AG09309 (cell line): Measurements from ENCODE around the gene DGAT2L6.
"Not testable (repeated sequence)": the region's sequence is repeated elsewhere in the genome, so short reads cannot be mapped to it uniquely, and the experiment has no call there.

Source experiments
- DNase-seq: peaks from one replicate; pipeline ENCODE4 v3.0.0-alpha.2; 2010; ENCODE audit warnings: low read depth
- H3K4me3 ChIP-seq: 2 replicates; pipeline ENCODE4 v1.5.1; 2011; ENCODE audit warnings: mild to moderate bottlenecking, low read depth, low read length, moderate library complexity; ENCODE audit not compliant: control insufficient read depth
- CTCF ChIP-seq: IDR thresholded peaks from 2 replicates; pipeline ENCODE4 v1.5.1; 2011; ENCODE audit warnings: mild to moderate bottlenecking, low read depth, low read length, inconsistent platforms; ENCODE audit not compliant: insufficient read depth, control insufficient read depth; ENCODE audit errors: missing control alignments

The DGAT2L6 gene

GRCh38 chrX:70190225-70190624 lies 12.9 kb downstream of the DGAT2L6 start:
- TF ChIP-seq CTCF = no peak
- no peak for DNase-seq
- no peak overlapping the region for H3K4me3 ChIP-seq

- DNase-seq = peak; percentile 7
- TF ChIP-seq CTCF = peak; percentile 69
- no peak overlapping the region for H3K4me3 ChIP-seq
These were observed 19.9 kb downstream of the DGAT2L6 start for GRCh38 chrX:70196961-70197720.

GRCh38 chrX:70201732-70202131 lies 24.4 kb downstream of the DGAT2L6 start:
- no peak overlapping the region for H3K4me3 ChIP-seq
- no peak for TF ChIP-seq CTCF
- no peak for DNase-seq

- no peak for TF ChIP-seq CTCF
- DNase-seq = no peak
- no peak overlapping the region for H3K4me3 ChIP-seq
These were observed 31.2 kb downstream of the DGAT2L6 start for GRCh38 chrX:70208479-70208878.

- not testable (repeated sequence) for DNase-seq, H3K4me3 ChIP-seq
These were observed 32.3 kb downstream of the DGAT2L6 start for GRCh38 chrX:70209570-70209969.

- DNase-seq = no peak
- H3K4me3 ChIP-seq = no peak overlapping the region
These were observed 42.9 kb downstream of the DGAT2L6 start for GRCh38 chrX:70219938-70220764.

More at GRCh38 chrX:70219938-70220764, 42.9 kb downstream of the DGAT2L6 start:
- no peak for TF ChIP-seq CTCF
